Brain microvascular endothelial cell (primary cell): ENCODE measurements around the gene IFT43.

Experiments
- DNase-seq: peaks from one replicate; pipeline ENCODE4 v3.0.0-alpha.2; 2020
- H3K27ac ChIP-seq: fragments of 250-450 bp; sonication (Bioruptor Pico); 2 replicates; pipeline ENCODE4 v1.5.1; 2020; ENCODE audit warnings: mild to moderate bottlenecking, moderate library complexity
- H3K27me3 ChIP-seq: fragments of 250-450 bp; sonication (Bioruptor Pico); replicated peaks from 2 replicates; pipeline ENCODE4 v1.5.1; 2020; ENCODE audit warnings: mild to moderate bottlenecking
- H3K36me3 ChIP-seq: fragments of 250-450 bp; sonication (Bioruptor Pico); replicated peaks from 2 replicates; pipeline ENCODE4 v1.5.1; 2020; ENCODE audit warnings: mild to moderate bottlenecking
- H3K4me3 ChIP-seq: 2 replicates; pipeline ENCODE4 v1.5.1; 2011; ENCODE audit warnings: low read depth, mild to moderate bottlenecking, control low read depth, low read length, moderate library complexity
- CTCF ChIP-seq: IDR thresholded peaks from 2 replicates; pipeline ENCODE4 v1.5.1; 2011; ENCODE audit warnings: low read depth, mild to moderate bottlenecking, moderate library complexity, low read length, control low read depth, inconsistent platforms; ENCODE audit errors: missing control alignments
- in situ Hi-C: cut with HindIII; loops from 2 replicates; pipeline ENCODE4 v1.10.0; 2017; ENCODE audit warnings: low sequenced_read_pairs, low pct_ligation_motif_present

The IFT43 gene

GRCh38 chr14:75969126-75969525 is 16.4 kb upstream of the IFT43 start:
- in situ Hi-C loops, result loop anchor here (25.0 kb wide), 1 partner anchor 257 kb away; no protein-coding TSS in a partner anchor
- H3K36me3 ChIP-seq, result no peaks in the 10 kb centered on the region
- no peak overlapping the region for H3K27ac ChIP-seq
- DNase-seq, result no peak
- no peak for TF ChIP-seq CTCF
- no peak overlapping the region for H3K4me3 ChIP-seq
- H3K27me3 ChIP-seq, result no peaks in the 10 kb centered on the region

GRCh38 chr14:75969891-75970290 is 15.7 kb upstream of the IFT43 start:
- in situ Hi-C loops, result loop anchor here (25.0 kb wide), 1 partner anchor 258 kb away; no protein-coding TSS in a partner anchor
- Histone ChIP-seq H3K4me3 (no peak overlapping the region), H3K27me3 (no peaks in the 10 kb centered on the region), H3K27ac (no peak overlapping the region), H3K36me3 (no peaks in the 10 kb centered on the region)
- no peak for DNase-seq
- no peak for TF ChIP-seq CTCF

DNA sequence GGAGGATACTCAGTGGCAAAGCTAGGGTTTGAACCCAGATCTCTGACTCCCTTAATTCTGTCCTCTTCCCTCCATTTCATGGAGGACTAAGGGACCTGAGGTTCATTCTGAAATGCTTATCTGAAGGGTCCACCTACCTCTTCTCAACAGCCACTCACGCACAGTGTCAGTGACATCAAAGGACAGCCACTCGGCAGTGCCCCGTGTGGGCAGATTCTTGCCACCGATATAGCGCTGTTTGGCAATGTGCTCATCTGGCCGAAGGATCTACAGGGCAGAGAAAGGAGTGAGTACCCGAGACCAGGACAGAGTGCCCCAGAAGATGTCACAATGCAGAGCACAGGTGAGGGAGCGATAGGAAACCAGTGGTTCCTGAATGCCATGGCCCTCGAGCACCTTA is 14.6 kb upstream of the IFT43 start:
- in situ Hi-C loops, result loop anchor here (25.0 kb wide), 1 partner anchor 259 kb away; no protein-coding TSS in a partner anchor
- Histone ChIP-seq H3K27ac (no peak overlapping the region), H3K27me3 (no peaks in the 10 kb centered on the region)

DNA sequence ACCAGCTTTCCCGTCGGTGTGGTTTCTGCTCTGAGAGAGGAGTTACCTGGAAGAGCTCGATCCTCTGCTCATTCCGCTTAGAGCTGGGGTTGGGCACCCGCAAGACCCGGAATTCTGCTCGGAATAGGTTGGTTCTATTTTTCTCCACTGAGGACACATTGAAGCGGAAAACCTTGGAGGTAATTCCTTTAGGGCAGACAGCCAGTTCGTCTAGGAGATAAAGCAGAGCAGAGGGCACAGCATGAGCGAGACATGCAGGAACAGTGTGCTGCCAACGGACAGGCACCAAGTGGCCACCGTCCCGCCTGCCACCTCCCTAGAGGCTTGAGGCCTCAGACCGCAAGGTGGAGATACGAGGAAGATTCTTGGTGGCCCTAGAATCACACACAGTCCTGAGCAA is 14.1 kb upstream of the IFT43 start:
- in situ Hi-C loops, result loop anchor here (25.0 kb wide), 1 partner anchor 259 kb away; no protein-coding TSS in a partner anchor
- H3K36me3 ChIP-seq, result no peaks in the 10 kb centered on the region
- DNase-seq, result no peak
- no peak overlapping the region for H3K4me3 ChIP-seq
- H3K27ac ChIP-seq, result no peak overlapping the region
- TF ChIP-seq CTCF, result no peak
- no peaks in the 10 kb centered on the region for H3K27me3 ChIP-seq

More for the DNA sequence above, 14.6 kb upstream of the IFT43 start:
- no peaks in the 10 kb centered on the region for H3K36me3 ChIP-seq
- no peak for DNase-seq
- TF ChIP-seq CTCF, result no peak
- no peak overlapping the region for H3K4me3 ChIP-seq

- in situ Hi-C loops, result loop anchor here (25.0 kb wide), 1 partner anchor 261 kb away; no protein-coding TSS in a partner anchor
- Histone ChIP-seq H3K27ac (no peak overlapping the region), H3K4me3 (no peak overlapping the region), H3K27me3 (no peaks in the 10 kb centered on the region), H3K36me3 (no peaks in the 10 kb centered on the region)
- TF ChIP-seq CTCF, result no peak
- no peak for DNase-seq
Measured at GRCh38 chr14:75972801-75973421, 12.7 kb upstream of the IFT43 start.
